RWPE1 (cell line): ENCODE results near the gene MAG.

Source experiments
- CTCF ChIA-PET: fragments of 350-600 bp; sonication (Branson Sonifier 250); formaldehyde crosslinking; extraction: SDS; loops from one replicate; lab custom pipeline; 2021; lab: Yijun Ruan, JAX
- POLR2A ChIA-PET: fragments of 400-600 bp; formaldehyde crosslinking; extraction: SDS; loops from one replicate; lab custom pipeline; 2020; ENCODE audit warnings: antibody characterized with exemption; ENCODE audit not compliant: low non-redundant PET; lab: Yijun Ruan, JAX
- DNase-seq: peaks from one replicate; pipeline ENCODE4 v3.0.0; 2012; ENCODE audit warnings: low spot score
- H3K27ac ChIP-seq: fragments of 450-650 bp; 2 replicates; pipeline ENCODE4 v1.5.1; 2017
- CTCF ChIP-seq: fragments of 450-650 bp; conservative IDR thresholded peaks from 2 replicates; pipeline ENCODE4 v1.5.1; 2017; ENCODE audit warnings: low read depth, mild to moderate bottlenecking

Gene MAG

GRCh38 chr19:35249848-35250711 lies 41.9 kb upstream of the MAG start:
- POLR2A ChIA-PET: no interaction called here
- H3K27ac ChIP-seq: no peak overlapping the region
- DNase-seq: no peak
- CTCF ChIA-PET: interaction anchor here (0.6 kb wide), 1 partner anchor 366 kb away, joined by 3 read pairs; no protein-coding TSS in a partner anchor
- TF ChIP-seq CTCF: no peak

- no peak for TF ChIP-seq CTCF
- no peak for DNase-seq
- ChIA-PET CTCF (no interaction called here), POLR2A (no interaction called here)
- no peak overlapping the region for H3K27ac ChIP-seq
Observed at GRCh38 chr19:35251456-35251855, 40.5 kb upstream of the MAG start.

GRCh38 chr19:35253316-35254286 lies 38.4 kb upstream of the MAG start:
- TF ChIP-seq CTCF: no peak
- ChIA-PET POLR2A (no interaction called here), CTCF (no interaction called here)
- H3K27ac ChIP-seq: no peak overlapping the region
- no peak for DNase-seq

- no peak overlapping the region for H3K27ac ChIP-seq
- TF ChIP-seq CTCF: no peak
- DNase-seq: no peak
- ChIA-PET POLR2A (no interaction called here), CTCF (interaction anchor here (0.6 kb wide), 1 partner anchor 112 kb away, joined by 4 read pairs; no protein-coding TSS in a partner anchor)
Observed at GRCh38 chr19:35254341-35255297, 37.3 kb upstream of the MAG start.

- no peak for TF ChIP-seq CTCF
- H3K27ac ChIP-seq: no peak overlapping the region
- DNase-seq: no peak
- ChIA-PET POLR2A (no interaction called here), CTCF (interaction anchor here (0.6 to 0.9 kb wide), 3 partner anchors 88 to 114 kb away, joined by 3 to 4 read pairs (median 3); no protein-coding TSS in a partner anchor)
Observed at GRCh38 chr19:35256566-35256965, 35.4 kb upstream of the MAG start.
